Measurements from ENCODE around the gene KLF9. TPM values are rescaled to one million over a fixed set of nuclear protein-coding genes. Genes with fewer than 3 reads are reported as not detected.

KLF9 gene
- total and polyA plus RNA-seq, 9 donors: 15.1 to 171 (median 59.0) TPM

DNA sequence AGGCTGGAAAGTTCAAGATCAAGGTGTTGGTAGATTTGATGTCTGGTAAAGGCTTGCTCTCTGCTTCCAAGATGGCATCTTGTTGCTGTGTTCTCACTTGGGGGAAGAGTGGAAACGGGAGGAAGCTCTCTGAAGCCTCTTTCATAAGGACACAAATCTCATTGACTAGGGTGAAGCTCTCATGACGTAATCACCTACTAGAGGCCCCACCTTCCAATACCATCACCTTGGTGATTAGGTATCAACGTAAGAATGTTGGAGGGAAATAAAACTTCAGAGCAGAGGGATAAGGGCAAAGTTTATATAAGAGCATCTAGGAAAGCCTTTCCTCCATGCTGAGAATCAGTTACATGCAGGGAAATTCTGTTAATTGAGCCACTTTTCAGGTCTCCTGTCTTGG is 15.4 kb upstream of the KLF9 start:
- no peaks in the 10 kb centered on the region for H3K27me3 ChIP-seq
- H3K36me3 ChIP-seq: no peaks in the 10 kb centered on the region
- WGBS, 3 donors: 87 to 90% (median 88%) methylated on average over 3 of the region's 3 CpGs
- no peak overlapping the region for H3K4me3 ChIP-seq
- no peaks in the 10 kb centered on the region for H3K9me3 ChIP-seq
- H3K27ac ChIP-seq: no peak overlapping the region
- DNase-seq: no peak
- no peak for TF ChIP-seq POLR2A (IDR thresholded peaks at IDR 0.05)
- intact Hi-C loops (cut with DNase I): no loop called here
- H3K4me1 ChIP-seq (ENCODE audit: insufficient read depth): no peaks in the 10 kb centered on the region

DNA sequence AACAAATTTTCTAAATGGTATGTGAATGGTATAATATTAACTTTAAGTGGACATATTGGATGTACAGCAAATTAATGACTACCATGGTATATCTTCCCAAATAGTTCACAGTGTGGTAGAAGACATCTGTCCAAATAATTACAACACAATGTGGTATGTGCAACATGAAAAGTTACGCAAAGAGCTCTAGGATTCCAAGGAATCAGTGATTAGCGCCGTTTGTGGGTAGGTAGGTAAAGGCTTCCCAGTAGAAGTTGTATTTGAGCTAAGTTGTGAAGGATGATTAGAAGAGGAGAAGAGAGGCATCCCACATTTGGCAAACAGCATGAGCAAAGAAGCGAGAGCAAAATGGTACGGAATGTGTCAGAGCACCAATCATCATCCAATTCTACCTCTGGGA is 14.3 kb upstream of the KLF9 start:
- Histone ChIP-seq H3K27me3 (no peaks in the 10 kb centered on the region), H3K36me3 (no peaks in the 10 kb centered on the region), H3K4me1 (ENCODE audit: insufficient read depth) (no peaks in the 10 kb centered on the region), H3K4me3 (no peak overlapping the region), H3K9me3 (no peaks in the 10 kb centered on the region), H3K27ac (no peak overlapping the region)
- TF ChIP-seq EP300 (IDR thresholded peaks at IDR 0.05) (no peak), POLR2A (IDR thresholded peaks at IDR 0.05) (no peak)
- TF ChIP-seq, protein P1, sequence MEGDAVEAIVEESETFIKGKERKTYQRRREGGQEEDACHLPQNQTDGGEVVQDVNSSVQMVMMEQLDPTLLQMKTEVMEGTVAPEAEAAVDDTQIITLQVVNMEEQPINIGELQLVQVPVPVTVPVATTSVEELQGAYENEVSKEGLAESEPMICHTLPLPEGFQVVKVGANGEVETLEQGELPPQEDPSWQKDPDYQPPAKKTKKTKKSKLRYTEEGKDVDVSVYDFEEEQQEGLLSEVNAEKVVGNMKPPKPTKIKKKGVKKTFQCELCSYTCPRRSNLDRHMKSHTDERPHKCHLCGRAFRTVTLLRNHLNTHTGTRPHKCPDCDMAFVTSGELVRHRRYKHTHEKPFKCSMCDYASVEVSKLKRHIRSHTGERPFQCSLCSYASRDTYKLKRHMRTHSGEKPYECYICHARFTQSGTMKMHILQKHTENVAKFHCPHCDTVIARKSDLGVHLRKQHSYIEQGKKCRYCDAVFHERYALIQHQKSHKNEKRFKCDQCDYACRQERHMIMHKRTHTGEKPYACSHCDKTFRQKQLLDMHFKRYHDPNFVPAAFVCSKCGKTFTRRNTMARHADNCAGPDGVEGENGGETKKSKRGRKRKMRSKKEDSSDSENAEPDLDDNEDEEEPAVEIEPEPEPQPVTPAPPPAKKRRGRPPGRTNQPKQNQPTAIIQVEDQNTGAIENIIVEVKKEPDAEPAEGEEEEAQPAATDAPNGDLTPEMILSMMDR (IDR thresholded peaks at IDR 0.05): no peak
- intact Hi-C loops (cut with DNase I): no loop called here
- WGBS, 3 donors: 95 to 97% (median 95%) methylated on average over 5 of the region's 5 CpGs
- DNase-seq: no peak

DNA sequence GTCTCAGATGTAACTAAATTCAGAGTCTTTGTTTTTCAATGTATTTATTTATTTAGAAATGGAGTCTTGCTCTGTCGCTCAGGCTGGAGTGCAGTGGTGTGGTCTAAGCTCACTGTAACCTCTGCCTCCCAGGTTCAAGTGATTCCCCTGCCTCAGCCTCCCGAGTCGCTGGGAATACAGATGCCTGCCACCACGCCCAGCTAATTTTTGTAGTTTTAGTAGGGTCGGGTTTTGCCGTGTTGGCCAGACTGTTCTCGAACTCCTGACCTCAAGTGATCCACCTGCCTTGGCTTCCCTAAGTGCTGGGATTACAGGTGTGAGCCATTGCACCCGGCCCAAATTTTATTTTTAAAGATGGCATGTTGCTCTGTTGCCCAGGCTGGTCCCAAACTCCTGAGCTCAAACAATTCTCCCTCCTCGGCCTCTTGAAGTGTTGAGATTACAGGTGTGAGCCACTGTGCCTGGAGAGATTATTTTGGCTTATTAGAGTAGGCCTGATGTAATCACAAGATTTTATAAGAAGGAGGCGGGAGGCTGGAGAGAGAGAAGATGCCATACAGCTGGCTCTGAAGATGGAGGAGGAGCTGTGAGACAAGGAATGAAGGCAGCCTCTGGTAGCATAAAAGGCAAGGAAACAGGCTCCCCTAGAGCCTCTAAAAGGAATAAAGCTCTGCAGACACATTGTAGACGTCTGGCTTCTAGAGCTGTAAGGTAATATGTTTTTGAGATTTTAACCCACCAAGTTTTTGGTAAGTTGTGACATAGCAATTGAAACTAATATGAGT is 12.9 kb upstream of the KLF9 start:
- DNase-seq: peak in 1 of 5 donors; percentile 5
- Histone ChIP-seq H3K27me3 (no peaks in the 10 kb centered on the region), H3K9me3 (no peaks in the 10 kb centered on the region), H3K4me1 (ENCODE audit: insufficient read depth) (peaks cover 2% of the 10 kb centered on the region), H3K27ac (no peak overlapping the region), H3K36me3 (no peaks in the 10 kb centered on the region), H3K4me3 (no peak overlapping the region)
- intact Hi-C loops (cut with DNase I): no loop called here
- 70 to 73% (median 71%) methylated on average over 11 of the region's 11 CpGs for WGBS, 3 donors
- TF ChIP-seq EP300 (IDR thresholded peaks at IDR 0.05) (no peak), POLR2A (IDR thresholded peaks at IDR 0.05) (no peak)
- TF ChIP-seq, protein P1 (IDR thresholded peaks at IDR 0.05): no peak

DNA sequence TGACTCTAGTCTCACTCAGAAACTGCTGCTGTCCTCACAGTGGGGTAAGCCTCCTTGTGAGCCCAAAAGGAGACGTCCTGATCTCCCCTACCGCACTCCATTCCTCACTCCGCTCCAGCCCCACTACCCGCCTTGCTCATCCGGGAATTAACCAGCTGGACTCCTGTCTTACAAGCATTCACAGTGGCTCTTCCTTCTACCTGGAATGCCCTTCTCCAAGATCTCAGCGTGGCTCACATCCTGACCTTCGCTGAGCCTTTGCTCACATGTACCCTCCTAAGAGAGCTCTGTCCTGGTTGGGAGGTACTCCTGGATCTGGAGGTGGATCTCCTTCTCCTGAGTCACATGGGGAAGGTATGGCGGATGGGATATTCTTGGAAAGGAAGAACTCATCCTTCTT is 10.7 kb upstream of the KLF9 start:
- intact Hi-C loops (cut with DNase I): no loop called here
- H3K9me3 ChIP-seq: no peaks in the 10 kb centered on the region
- WGBS, 3 donors: 73 to 96% (median 83%) methylated on average over 8 of the region's 8 CpGs
- TF ChIP-seq EP300 (IDR thresholded peaks at IDR 0.05): no peak
- TF ChIP-seq, protein P1 (IDR thresholded peaks at IDR 0.05): no peak
- TF ChIP-seq POLR2A (IDR thresholded peaks at IDR 0.05): no peak
- H3K36me3 ChIP-seq: no peaks in the 10 kb centered on the region
- no peak overlapping the region for H3K27ac ChIP-seq
- no peak for DNase-seq
- no peaks in the 10 kb centered on the region for H3K27me3 ChIP-seq
- H3K4me1 ChIP-seq (ENCODE audit: insufficient read depth): peaks cover 12% of the 10 kb centered on the region
- H3K4me3 ChIP-seq: no peak overlapping the region

DNA sequence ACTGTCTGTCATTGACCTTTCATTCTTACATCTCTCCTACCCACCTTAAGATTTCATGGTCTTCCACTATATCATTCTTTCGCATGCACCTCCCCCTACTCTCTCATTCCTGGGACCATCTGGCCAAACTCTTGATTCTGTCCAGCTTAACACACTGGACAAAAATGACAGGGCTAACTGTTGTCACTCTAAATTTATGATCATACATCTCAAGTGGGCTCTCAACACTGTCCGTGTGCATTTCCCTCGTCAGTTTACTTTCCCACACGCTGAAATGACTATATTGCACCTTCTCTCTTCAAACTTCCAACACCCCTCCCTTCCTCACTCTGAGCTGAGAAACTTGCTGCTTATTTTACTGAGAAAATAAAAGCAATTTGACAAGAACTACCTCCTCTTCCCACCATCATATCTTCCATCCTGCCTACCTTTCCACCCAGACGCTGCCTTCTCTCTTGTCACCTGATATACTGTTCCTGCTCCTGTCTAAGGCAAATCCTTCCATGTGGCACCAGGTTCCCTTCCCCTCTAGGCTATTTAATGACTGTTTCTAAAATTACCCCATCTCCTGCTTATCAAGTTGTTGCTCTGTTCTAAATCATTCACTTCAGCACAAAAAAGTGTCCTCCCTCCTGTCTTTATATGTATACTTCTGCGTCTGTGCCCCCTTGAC is 8.1 kb upstream of the KLF9 start:
- H3K4me1 ChIP-seq (ENCODE audit: insufficient read depth): peaks cover 16% of the 10 kb centered on the region
- H3K4me3 ChIP-seq: no peak overlapping the region
- peak in 1 of 5 donors; percentile 15 for DNase-seq
- no peaks in the 10 kb centered on the region for H3K36me3 ChIP-seq
- no peaks in the 10 kb centered on the region for H3K9me3 ChIP-seq
- no peaks in the 10 kb centered on the region for H3K27me3 ChIP-seq
- 83 to 86% (median 83%) methylated on average over 6 of the region's 6 CpGs for WGBS, 3 donors
- TF ChIP-seq EP300 (IDR thresholded peaks at IDR 0.05) (no peak), POLR2A (IDR thresholded peaks at IDR 0.05) (no peak)
- TF ChIP-seq, protein P1 (IDR thresholded peaks at IDR 0.05): no peak
- H3K27ac ChIP-seq: peak overlapping the region in 1 of 2 donors; percentile 97
- intact Hi-C loops (cut with DNase I): no loop called here

All from ovary (tissue), 9 donors.